Measurements from ENCODE around the gene ZNF611.
"Not testable (repeated sequence)": the region's sequence is repeated elsewhere in the genome, so short reads cannot be mapped to it uniquely, and the experiment has no call there.

ZNF611 gene

DNA sequence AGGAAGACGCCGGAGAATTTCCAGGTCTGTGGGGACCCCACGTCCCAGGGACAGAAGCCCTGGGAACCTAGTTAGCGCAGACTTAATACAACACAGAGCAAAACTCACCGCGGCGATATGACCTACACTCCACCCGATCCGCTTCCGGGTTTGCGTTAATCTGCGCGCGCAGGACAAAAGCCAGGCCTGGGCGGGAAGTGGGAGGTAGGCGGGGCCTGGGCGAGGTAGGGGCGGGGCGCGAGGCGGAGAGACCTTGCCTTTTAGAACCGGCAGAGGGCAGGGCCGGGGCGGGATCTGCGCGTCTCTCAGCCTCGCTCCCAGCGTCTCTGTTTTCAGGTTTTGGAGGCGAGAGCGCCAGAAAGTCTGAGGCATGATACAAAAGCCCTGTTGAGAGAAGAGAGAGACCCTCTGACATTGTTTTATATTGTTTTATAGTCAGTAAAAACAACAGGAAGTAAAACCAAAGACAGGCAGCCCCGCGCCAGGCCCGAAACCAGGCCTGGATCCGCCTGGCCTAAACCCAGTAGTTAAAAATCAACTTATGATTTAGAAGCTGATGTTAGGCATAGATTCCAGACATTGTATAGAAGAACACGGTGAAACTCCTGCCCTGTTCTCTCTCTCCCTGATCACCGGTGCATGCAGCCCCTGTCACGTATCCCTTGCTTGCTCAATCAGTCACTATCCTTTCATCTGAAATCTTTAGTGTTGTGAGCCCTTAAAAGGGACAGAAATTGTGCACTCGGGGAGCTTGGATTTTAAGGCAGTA, at the start of gene ZNF611:
Gene ZNF611, minus strand, starts transcription at position 152 of the 769 bp plus-strand sequence. CDS start 19,150 bp downstream, outside the sequence.
- peak; percentile 99 for DNase-seq (ENCODE audit: low read depth)

DNA sequence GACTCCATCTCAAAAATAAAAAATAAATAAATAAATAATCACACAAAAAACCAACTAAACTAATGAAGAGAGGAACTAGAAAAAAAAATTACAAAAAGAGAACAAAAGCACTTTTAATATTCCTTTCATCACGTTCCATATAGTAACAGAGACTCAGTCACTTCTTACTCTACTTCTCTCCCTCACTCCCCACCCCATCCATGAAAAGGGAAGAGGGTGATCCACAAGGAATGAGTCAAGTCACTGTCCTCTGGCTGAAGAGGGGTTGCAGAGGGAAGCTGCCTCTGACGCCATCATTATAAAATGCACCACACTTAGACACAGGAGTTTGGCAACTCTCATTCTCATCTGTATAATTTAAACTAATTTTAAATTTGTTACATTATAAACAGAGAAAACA, 48.0 kb upstream of the ZNF611 start:
- not testable (repeated sequence) for DNase-seq (ENCODE audit: low read depth)

DNA sequence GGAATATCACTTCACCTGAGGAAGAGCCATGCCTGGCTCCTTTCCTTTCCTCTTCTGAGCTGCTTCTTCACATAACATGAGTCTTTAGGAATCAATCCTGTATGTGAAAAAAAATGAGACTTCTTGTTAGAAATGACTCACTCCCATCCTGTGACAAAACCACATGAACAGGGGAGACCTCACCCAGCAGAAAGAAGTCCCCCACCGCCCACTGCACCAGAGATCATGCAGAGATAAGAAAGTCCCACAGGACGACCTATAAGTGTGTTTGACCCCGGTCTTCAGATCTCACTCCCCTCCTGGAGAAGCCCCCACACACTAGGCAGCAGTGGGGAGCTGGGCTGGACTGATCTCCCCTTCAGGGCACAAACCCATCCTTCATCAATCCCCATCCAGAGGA, 44.0 kb upstream of the ZNF611 start:
- DNase-seq (ENCODE audit: low read depth) = peak; percentile 11

DNA sequence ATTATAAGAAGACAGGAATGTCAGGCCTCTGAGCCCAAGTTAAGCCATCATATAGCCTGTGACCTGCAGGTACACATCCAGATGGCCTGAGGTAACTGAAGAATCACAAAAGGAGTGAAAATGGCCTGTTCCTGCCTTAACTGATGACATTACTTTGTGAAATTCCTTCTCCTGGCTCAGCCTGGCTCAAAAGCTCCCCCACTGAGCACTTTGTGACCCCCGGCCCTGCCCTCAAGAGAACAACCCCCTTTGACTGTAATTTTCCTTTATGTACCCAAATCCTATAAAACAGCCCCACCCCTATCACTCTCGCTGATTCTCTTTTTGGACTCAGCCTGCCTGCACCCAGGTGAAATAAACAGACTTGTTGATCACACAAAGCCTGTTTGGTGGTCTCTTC, 21.6 kb upstream of the ZNF611 start:
- not testable (repeated sequence) for DNase-seq (ENCODE audit: low read depth)

DNA sequence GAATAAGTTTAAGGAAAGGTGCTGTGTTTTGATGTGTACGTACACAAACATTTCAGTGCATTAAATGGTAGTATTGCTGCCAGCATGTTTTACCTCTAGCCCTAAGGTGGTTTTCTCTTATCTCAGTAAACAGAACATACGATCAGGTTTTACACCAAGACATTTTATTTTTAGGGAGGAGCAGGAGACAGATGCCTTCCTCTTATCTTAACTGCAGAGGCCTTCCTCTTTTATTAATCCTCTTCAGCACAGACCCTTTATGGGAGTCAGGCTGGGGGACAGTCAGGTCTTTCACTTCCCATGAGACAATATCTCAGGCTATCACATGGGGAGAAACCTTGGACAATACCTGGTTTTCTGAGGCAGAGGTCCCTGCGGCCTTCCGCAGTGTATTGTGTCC, 14.9 kb upstream of the ZNF611 start:
- no peak for DNase-seq (ENCODE audit: low read depth)

DNA sequence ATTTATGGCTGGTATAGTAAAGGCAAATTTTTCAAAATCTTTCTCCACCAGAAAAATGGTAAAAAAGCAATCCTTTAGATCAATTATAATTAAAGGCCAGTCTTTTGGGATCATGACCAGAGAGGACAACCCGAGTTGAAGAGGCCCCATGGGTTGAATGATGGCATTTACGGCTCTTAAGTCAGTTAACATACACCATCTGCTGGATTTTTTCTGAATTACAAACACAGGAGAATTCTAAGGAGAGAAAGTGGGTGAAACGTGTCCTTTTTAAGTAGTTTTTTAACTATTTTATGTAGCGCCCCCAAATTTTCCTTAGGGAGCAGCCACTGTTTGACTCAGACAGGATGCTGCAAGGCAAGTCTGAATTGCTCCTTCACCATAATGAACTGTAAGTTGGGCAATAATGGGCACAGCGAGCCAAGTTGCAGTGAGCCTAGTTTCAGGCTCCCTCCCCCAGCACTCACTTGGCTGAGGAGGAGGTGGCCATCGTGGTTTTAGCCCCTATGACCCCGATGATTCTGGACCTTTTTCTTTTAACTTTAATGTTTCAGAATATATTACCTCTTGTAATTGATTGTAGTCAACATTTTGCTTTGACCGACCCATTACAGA, 13.6 kb upstream of the ZNF611 start:
- DNase-seq (ENCODE audit: low read depth) = no peak

DNA sequence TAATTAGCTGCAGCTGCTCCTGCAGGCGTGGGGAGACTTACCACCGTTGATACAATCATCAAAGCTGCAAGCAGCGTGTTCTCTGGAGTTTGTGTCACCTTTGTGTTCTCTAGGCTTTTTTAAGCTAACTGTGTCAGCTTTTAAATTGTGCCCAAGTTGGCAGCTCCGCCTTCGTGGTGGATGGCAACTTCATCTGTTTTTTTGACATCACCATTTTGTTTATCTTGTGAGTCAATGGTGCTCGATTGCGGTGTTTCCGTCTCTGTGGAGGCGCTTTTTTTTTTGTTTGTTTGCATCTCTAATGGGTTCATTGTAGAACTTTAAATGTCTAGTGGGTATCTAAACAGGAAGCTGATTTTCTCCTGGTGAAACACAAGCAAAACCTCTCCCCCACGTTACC, 11.1 kb upstream of the ZNF611 start:
- not testable (repeated sequence) for DNase-seq (ENCODE audit: low read depth)

DNA sequence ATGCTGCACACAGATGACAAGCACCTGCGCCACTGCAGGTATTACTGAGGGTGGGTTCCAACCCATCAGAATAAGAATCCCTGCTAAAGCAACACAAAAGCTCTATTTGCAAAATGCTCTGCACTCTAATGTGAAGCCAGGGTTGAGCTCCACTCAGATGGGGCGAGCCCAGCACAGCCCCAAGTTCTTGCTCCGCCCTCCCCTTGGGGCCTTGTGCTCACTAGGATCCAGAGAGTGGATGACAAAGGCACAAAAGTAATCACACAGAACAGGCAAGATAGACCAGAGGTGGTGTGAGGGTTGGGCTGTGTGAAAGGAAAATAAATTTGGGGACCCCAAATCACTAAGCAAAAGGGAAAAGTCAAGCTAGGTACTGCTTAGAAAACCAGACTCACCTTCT, 8.2 kb upstream of the ZNF611 start:
- DNase-seq (ENCODE audit: low read depth) = no peak

DNA sequence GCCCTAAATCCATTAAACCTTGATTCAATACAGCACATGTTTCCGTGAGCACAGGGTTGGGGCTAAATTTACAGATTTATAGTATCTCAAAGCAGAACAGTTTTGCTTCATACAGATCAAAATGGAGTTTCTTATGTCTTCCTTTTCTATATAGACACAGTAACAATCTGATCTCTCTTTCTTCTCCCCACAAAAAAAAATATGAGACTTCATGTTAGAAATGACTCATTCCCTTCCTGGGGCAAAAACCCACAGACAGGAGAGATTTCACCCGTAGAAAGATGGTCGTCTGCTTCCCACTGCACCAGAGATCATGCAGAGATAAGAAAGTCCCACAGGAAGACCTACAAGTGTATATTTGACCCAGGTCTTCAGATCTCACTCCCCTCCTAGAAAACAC, 7.7 kb upstream of the ZNF611 start:
- no peak for DNase-seq (ENCODE audit: low read depth)

DNA sequence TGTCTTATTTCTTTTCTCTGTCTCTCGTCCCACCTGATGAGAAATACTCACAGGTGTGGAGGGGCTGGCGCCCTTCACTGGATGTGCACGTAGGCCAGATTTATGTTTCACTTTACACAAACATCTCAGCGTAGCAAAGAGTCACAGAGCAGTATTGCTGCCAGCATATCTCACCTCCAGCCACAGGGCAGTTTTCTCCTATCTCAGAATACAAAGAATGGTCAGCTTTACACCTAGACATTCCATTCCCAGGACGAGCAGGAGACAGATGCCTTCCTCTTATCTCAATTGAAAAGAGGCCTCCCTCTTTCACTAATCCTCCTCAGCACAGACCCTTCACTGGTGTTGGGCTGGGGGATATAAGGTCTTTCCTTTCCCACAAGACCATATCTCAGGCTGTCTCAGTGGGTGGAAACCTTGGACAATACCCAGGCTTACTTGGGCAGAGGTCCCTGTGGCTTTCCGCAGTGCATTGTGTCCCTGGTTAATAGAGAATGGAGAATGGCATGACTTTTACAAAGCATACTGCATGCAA, 7.2 kb upstream of the ZNF611 start:
- no peak for DNase-seq (ENCODE audit: low read depth)

DNA sequence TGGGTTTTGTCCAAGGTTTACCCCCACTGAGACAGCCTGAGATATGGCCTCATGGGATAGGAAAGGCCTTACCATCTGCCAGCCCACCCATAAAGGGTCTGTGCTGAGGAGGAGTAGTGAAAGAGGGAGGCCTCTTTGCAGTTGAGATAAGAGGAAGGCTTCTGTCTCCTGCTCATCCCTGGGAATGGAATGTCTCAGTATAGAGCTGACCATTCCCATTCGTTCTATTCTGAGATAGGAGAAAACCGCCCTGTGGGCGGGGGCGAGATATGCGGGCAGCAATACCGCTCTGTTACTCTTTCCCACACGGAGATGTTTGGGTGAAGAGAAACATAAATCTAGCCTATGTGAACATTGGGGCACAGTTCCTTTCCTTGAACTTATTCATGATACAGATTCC, 6.5 kb upstream of the ZNF611 start:
- DNase-seq (ENCODE audit: low read depth) = not testable (repeated sequence)

DNA sequence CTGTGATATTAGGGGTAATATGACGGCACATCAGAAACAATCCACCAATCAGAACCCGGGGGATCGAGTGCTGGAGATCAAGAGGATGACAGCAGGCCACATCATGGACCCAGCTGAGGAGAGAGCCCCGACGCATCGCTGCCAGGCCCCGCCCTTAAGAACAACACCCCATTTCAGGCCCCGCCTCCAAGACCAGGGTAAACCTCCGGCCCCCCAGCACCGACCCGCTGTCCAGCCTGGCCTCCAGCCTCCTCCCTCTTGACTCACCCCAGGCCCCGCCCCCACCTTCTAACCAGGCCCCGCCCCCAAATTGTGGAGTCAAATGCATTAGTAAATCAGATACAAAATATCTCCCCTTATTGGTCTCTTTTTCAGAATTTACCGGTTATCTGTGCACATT, 4.7 kb upstream of the ZNF611 start:
- DNase-seq (ENCODE audit: low read depth) = no peak

DNA sequence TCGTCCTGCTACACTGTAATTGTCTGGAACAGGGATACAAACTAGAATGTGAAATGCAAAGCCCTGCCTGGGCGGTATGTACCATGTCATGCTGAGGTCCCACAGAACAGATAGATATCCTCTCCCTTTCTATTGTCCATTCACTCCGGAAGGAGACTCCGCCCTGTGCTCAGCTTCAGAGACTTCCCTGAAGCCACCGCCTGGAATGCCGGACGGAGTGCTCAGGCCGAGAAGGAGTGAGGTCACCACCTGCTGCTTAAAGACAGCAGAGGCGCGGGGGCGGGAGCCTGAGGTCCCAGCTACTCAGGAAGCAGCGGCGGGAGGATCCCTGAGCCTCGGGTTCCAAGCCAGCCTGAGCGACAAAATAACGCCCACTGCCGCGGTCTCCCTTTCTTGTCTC, 890 bp upstream of the ZNF611 start:
- no peak for DNase-seq (ENCODE audit: low read depth)

DNA sequence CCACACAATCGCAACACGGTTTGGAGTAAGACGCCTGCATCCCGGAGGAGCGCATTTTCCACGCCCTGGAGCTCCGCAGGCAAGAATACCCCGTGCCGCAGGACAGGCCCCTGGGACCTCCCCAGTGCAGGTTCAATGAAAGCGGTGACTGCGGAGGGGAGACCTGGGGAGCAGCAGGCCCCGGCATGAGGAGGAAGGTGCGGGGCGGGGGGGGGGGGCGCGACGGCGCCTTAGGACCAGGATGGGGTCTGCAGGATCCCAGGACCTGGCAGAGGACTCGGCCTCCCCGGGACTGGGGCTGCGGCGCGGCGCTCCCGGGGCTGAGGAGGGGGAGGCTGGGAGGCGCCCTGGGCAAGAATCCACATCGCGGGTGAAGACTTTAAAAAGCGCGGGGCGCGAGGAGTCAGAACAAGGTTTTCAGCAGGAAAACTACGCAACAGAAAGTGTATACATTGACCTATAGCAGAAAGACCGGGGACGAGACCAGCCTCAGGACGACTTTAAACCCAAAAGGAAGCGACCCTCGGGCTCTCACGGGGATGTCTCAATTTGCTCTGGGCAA, 432 bp downstream of the ZNF611 start:
- no peak for DNase-seq (ENCODE audit: low read depth)

DNA sequence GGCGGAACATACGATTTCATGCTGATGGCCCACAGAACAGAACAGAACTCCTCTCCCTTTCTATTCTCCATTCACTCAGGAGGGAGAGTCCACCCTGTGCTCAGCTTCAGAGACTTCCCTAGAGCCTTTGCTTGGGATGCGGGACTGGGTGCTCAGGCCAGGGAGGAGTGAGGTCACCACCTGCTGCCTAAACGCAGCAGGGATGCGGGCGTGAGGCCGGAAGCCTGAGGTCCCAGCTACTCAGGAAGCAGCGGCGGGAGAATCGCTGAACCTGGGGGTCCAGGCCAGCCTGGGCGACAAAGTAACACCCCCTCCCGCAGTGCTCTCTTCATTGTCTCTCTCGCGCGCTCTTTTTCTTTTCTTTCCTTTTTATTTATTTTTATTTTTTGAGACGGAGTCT, 8.8 kb downstream of the ZNF611 start:
- DNase-seq (ENCODE audit: low read depth) = not testable (repeated sequence)

DNA sequence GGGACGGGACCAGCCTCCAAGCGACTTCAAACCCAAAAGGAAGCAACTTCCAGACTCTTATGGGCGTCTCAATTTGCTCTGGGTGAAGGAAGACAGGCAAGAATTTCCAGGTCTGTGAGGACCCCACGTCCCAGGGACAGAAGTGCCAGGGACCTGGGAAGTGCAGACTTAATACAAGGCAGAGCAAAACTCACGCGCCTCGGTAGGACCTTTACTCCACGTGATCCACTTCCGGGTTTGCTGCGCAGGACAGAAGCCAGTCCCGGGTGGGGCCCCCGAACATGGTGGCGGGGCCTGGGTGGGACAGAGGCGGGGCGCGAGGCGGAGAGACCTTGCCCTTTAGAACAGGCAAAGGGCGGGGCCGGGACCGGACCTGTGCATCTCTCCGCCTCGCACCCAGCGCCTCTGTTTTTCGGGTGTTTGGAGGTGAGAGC, 9.3 kb downstream of the ZNF611 start:
- no peak for DNase-seq (ENCODE audit: low read depth)

DNA sequence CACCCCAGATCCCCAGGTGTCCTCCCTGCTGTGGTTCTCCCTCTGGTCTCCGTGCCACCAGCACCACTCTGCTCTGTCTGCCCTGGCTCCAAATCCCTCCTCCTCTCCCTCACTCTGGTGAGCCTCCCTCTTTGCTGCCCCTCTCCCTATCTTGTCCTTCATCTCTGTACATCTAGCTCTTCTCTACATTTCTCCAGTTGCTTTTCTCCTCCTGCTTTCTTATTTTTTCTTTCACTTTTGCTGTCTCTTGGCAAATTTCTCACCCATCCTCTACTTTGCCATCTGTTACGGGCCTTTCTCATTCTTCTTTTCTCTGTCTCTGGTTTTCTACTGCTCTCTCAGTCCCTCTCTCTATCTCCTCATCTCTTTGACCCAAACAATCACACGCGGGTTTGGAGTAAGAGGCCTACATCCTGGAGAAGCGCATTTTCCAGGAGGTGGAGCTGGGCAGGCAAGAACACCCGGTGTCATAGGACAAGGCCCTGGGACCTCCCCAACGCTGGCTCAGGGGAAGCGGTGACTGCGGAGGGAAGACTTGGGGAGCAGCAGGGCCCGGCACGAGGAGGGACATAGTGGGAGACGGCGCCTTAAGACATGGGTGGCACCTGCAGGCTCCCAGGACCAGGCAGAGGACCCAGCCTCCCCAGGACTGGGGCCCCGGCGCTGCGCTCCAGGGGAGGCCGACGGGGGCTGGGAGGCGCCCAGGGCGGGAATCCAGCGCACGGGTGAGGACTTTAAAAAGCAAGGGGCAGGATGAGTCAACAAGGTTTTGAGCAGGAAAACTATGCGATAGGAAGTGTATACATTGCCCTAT, 9.9 kb downstream of the ZNF611 start:
- DNase-seq (ENCODE audit: low read depth) = no peak

DNA sequence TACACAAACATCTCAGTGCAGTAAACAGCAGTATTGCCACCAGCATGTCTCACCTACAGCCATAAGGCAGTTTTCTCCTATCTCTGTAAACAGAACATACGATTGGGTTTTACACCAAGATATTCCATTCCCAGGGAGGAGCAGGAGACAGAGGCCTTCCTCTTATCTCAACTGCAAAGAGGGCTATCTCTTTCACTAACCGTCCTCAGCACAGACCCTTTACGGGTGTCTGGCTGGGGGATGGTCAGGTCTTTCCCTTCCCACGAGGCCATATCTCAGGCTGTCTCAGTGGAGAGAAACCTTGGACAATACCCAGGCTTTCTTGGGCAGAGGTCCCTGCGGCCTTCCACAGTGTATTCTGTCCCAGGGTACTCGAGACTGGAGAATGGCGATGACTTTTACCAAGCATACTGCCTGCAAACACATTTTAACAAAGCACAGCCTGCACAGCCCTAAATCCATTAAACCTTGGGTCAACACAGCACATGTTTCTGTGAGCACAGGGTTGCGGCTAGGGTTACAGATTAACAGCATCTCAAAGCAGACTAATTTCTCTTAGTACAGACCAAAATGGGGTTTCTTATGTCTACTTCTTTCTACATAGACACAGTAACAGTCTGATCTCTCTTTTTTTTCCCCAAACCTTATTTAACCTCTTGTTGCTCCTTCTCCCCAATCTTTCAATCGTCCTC, 10.8 kb downstream of the ZNF611 start:
- DNase-seq (ENCODE audit: low read depth) = not testable (repeated sequence)

DNA sequence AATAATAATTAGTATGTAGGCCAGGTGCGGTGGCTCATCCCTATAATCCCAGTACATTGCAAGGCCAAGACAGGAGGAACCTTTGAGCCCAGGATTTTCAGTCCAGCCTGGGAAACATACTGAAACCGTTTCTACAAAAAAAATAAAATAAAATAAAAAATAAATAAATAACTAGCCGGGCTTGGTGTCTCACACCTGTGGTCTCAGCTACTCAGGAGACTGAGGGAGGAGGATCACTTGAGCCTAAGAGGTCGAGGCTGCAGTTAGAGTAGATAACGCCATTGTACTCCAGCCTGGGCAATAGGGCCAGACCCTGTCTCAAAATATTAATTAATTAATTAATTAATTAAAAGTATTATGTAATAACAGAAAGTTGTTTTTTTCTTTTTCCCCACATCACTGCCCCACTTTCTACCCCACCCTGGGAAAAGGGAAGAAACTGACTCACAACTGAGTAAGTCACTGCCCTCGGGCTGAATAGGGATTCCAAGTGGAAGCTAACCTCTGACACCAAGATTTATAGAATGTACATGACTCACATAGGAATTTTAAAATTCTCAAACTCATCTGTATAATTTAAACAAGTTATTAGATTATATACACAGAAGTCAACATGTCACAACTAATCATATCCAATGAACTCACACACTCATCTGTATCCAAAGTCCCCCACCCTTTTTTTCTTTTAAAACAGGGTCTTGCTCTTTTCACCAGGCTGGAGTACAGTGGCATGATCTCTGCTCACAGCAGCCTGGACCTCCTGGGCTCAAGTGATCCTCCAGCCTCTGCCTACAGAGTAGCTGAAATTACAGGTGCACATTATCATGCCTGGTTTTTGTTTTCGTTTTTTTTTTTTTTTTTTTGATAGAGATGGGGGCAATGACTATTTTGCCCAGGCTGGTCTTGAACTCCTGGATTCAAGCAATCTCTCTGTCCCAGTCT, 12.5 kb downstream of the ZNF611 start:
- no peak for DNase-seq (ENCODE audit: low read depth)

DNA sequence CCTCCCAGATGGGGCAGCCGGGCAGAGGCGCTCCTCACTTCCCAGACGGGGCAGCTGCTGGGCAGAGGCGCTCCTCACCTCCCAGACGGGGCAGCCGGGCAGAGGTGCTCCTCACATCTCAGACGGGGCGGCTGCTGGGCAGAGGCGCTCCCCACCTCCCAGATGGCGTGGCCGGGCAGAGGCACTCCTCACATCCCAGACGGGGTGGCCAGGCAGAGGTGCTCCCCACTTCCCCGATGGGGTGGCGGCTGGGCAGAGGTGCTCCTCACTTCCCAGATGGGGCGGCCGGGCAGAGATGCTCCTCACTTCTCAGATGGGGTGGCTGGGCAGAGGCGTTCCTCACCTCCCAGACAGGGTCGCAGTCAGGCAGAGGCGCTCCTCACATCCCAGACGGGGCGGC, 14.3 kb downstream of the ZNF611 start:
- not testable (repeated sequence) for DNase-seq (ENCODE audit: low read depth)

DNA sequence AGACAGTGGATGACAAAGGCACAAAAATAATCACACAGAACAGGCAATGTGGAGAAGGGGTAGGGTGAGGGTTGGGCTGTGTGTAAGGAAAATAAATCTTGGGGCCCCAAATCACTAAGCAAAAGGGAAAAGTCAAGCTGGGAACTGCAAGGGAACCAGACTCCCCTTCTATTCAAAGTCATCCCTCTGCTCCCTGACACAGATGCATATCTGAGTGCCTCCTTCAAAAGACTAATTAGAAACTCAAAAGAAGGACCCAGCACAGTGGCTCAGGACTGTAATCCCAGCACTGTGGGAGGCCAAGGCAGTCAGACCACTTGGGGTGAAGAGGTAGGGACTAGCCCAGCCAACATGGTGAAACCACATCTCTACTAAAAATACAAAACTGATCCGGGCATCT, 18.3 kb downstream of the ZNF611 start:
- DNase-seq (ENCODE audit: low read depth) = no peak
